GM13977 (cell line): ENCODE data around the gene PTPRO.

ENCODE experiments used
- DNase-seq: peaks from one replicate; pipeline ENCODE4 v3.0.0; 2012; ENCODE audit warnings: low spot score
- in situ Hi-C: fragments of 300-500 bp; cut with MboI; formaldehyde crosslinking; loops from one replicate; pipeline ENCODE4 v1.12.0; 2022; ENCODE audit warnings: low sequenced_read_pairs, low pct_unique_long_range_greater_than_20kb, mixed read lengths, inconsistent platforms; ENCODE audit not compliant: unreplicated experiment
- TF ChIP-seq, protein P1 (sequence below): IDR thresholded peaks from 2 replicates; pipeline ENCODE4 v1.5.1; 2012; ENCODE audit warnings: mild to moderate bottlenecking, control low read depth; ENCODE audit not compliant: insufficient read depth; ENCODE audit errors: extremely low read depth, missing control alignments

The PTPRO gene

GRCh38 chr12:15580431-15580830 is 258.1 kb downstream of the PTPRO start:
- TF ChIP-seq, protein P1, sequence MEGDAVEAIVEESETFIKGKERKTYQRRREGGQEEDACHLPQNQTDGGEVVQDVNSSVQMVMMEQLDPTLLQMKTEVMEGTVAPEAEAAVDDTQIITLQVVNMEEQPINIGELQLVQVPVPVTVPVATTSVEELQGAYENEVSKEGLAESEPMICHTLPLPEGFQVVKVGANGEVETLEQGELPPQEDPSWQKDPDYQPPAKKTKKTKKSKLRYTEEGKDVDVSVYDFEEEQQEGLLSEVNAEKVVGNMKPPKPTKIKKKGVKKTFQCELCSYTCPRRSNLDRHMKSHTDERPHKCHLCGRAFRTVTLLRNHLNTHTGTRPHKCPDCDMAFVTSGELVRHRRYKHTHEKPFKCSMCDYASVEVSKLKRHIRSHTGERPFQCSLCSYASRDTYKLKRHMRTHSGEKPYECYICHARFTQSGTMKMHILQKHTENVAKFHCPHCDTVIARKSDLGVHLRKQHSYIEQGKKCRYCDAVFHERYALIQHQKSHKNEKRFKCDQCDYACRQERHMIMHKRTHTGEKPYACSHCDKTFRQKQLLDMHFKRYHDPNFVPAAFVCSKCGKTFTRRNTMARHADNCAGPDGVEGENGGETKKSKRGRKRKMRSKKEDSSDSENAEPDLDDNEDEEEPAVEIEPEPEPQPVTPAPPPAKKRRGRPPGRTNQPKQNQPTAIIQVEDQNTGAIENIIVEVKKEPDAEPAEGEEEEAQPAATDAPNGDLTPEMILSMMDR = peak; percentile 42
- in situ Hi-C loops = no loop called here
- no peak for DNase-seq

DNA sequence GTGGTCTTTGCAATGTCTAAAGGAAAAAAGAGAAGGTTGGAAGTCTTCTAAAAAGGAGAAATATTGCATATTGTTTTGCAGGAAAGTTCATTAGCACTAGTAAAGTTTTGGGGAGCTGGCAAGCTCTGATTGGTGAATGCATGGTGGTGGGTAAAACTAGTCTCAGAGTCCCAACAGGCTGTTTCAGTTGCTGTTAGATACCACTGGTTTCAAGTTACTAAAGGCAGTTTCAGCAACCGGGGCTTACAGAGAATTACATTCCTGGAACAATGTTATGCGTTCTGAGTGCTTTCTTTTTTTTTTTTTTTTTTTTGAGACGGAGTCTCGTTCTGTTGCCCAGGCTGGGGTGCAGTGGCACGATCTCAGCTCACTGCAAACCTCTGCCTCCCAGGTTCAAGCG is 258.7 kb downstream of the PTPRO start:
- no peak for DNase-seq
- TF ChIP-seq, protein P1 = no peak
- in situ Hi-C loops = no loop called here

- in situ Hi-C loops = no loop called here
- TF ChIP-seq, protein P1 = no peak
- DNase-seq = no peak
Measured at GRCh38 chr12:15583804-15584203, 261.5 kb downstream of the PTPRO start.

DNA sequence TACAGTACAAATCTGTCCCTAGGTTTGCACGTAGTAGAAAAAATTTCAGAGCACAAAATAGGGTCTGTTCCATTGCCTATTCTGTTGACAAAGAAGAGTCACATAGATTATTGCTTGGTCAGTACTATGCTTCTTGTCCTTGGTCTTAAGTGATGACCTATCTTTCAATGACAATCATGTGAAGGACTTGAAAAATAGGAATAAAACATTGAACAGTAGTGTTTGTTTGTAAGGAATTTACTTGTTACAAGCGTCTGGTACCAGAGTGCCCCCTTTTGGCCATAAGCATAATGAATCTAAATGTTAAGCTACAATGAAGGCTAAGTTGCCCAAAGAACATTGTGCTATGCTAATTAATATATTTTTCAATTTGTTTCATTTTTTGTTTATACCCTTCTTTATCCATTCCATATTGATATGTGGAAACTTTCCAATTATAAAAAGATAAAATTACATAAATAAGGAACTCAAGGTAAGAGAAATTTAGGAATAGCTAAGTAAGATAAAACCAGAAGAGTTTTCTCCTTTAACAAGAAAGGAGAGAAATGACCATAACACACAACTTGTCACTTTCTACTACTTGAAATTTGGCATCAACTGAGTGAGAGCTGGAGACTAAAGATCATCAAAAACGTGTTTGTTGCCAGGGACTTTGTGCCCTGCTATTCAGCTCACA is 262.2 kb downstream of the PTPRO start:
- peak; percentile 24 for DNase-seq
- in situ Hi-C loops = no loop called here
- TF ChIP-seq, protein P1 = peak; percentile 69

- no peak for DNase-seq
- TF ChIP-seq, protein P1 = no peak
- in situ Hi-C loops = loop anchor here (10.0 kb wide), 1 partner anchor 265 kb away; no protein-coding TSS in a partner anchor
Measured at GRCh38 chr12:15589328-15590032, 267.2 kb downstream of the PTPRO start.

GRCh38 chr12:15590180-15590826 is 268.0 kb downstream of the PTPRO start:
- TF ChIP-seq, protein P1 = peak; percentile 84
- in situ Hi-C loops = loop anchor here (10.0 kb wide), 1 partner anchor 264 kb away; no protein-coding TSS in a partner anchor
- peak; percentile 71 for DNase-seq
